Suppressor macrophage (primary cell): ENCODE measurements around the gene SLC12A9.

Experiments used
- DNase-seq, 4 experiments: peaks; one replicate each; pipeline ENCODE4 v3.0.0-alpha.2; 2020 to 2022

The SLC12A9 gene

DNA sequence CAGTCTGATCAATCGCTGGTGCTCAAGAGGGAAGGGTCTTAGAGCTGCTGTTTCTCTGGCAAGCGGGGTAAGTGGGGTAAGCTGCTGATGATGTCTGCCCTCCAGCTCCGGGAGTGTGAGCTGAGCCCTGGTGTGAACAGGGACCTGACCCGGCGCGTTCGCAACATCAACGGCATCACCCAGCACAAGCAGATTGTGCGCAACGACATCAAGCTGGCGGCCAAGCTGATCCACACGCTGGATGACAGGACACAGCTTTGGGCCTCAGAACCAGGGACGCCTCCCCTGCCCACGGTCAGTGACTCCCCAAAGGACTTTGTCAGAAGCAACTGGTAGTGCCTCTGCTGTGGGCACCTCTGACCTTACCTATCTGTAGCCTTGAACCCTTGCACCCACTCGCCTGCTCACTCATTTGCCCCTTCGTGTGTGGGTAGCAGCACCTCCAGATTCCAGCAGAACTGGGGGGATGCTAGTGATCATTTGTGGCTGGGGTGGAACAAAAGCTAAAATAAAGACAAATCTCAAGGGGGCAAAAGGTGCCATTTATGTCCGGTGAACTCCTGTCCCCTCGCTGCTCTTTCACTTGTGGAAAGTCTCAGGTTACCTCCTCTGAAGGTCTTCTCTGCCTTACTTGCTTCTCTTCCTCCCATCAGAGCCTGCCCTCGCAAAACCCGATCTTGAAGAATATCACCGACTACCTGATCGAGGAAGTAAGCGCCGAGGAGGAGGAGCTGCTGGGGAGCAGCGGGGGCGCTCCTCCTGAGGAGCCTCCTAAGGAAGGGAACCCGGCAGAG lies 33.8 kb downstream of the SLC12A9 start:
- no peak for DNase-seq

DNA sequence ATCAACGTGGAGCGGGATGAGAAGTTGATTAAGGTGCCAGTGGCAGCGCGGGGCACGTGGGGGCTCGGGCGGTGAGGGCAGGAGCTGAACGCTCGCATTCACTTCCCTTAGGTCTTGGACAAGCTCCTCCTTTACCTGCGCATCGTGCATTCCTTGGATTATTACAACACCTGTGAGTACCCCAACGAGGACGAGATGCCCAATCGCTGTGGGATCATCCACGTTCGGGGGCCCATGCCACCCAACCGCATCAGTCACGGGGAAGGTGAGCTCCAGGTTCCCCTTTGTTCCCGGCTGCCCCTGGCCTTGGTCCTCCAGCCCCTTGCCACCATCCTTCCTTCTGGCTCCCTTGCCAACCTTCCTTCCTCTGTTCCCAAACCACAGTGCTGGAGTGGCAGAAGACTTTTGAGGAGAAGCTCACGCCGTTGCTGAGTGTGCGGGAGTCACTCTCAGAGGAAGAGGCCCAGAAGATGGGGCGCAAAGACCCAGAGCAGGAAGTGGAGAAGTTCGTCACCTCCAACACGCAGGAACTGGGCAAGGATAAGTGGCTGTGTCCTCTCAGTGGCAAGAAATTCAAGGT lies 34.5 kb downstream of the SLC12A9 start:
- DNase-seq = peak in 2 of 4 experiments; percentile 35 to 42

DNA sequence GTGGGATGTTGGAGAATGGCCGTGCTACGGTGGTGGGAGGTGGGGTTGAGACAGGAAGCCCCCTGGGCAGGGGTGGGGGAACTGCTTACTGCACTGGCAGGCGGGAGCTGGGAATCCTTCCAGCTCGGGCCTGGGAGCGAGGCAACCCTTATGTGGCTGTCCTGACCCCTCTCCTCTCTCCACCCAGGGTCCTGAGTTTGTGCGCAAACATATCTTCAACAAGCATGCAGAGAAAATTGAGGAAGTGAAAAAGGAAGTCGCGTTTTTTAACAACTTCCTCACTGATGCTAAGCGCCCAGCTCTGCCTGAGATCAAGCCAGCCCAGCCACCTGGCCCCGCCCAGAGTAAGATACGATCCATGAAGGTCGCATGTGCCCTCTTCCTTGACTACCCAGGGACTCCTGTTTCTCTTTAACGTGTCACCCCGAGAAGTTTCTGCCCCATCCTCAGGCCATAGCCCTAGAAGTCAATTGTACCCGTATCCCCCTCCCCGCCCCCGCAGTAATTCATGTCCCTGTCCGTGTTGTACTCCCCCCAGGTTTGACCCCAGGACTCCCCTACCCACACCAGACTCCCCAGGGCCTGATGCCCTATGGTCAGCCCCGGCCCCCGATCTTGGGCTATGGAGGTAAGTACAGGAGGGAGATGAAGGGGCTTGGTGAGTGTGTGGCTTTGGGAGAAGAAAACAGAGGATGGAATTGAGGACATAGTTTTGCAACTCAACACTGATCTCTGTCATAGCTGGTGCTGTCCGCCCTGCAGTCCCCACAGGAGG lies 35.2 kb downstream of the SLC12A9 start:
- peak; percentile 69 to 87 (median 84) for DNase-seq

GRCh38 chr7:100888291-100888987 lies 35.9 kb downstream of the SLC12A9 start:
- DNase-seq = no peak

- no peak for DNase-seq
Measured at GRCh38 chr7:100888988-100889750, 36.7 kb downstream of the SLC12A9 start, which contains the start of gene UFSP1. Gene UFSP1, minus strand, starts transcription at chr7:100889715. Its CDS starts 444 bp downstream, at chr7:100889271.

DNA sequence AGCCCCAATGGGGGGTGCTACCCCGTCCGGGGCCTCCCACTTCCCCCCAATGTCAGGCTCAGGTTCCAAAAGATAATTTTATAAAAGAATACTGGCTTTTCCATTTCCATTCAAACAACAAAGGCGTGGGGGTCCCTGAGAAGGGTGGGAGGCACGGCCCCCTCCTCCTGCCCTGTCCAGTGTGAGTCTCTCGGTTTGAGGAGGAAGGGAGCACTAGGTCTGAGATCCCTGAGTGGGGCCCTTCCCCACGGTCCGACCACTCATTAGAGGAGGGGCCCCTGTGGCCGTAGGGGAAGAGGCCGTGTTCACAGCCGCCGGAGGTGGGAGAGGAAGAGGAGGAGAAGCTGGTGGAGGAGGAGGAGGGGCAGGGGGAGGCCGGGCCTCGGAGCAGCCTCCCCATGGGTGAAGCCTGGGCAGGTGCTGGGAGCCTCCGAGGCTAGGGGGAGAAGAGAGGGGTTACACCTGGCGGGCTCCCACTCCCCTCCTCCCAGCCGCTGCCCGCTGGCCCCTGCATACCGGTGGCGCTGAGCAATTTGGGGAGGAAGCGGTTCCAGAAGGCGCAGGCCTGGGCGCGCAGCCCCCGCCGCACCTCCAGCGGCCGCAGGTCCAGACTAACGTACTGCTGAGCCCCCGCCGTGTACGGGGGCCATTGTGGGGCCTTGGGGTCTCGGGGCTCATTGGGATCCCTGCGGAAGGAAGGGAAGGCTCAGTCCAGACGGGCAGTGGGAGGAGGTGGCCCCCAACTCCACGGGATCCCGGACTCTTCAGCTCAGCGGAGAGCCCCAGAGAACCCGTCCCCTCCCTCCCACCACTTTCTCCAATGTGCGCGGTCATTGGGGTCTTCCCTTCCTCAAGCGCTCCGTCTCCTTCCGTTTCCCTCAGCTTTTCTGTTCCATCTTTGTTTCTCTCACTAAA lies 38.4 kb downstream of the SLC12A9 start:
- no peak for DNase-seq

DNA sequence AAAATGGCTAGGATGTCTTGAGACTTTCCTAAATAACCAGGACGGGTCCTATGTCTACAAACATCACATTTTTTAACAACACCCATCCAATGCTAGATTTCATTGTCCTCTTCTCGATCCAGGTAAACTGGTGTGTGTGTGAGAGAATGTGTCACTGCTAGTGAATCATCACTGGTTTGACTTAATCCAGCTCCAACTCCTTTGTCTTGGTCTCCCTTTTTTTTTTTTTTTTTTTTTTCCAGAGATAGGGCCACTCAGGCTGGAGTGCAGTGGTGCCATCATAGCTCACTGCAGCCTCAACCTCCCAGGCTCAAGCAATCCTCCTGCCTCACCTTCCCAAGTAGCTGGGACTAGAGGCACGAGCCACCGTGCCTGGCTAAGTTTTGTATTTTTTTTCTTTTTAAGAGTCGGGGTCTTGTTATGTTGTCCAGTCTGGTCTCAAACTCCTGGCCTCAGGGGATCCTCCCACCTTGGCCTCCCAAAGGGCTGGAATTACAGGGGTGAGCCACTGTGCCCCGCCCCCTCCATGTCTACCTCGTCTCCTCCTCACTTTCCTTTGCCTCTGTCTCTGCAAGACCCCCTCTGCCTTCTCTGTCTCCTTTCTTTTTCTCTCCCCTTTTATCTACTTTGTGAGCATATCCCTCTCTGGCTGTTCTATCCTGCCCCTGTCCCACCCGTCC lies 39.2 kb downstream of the SLC12A9 start:
- no peak for DNase-seq

DNA sequence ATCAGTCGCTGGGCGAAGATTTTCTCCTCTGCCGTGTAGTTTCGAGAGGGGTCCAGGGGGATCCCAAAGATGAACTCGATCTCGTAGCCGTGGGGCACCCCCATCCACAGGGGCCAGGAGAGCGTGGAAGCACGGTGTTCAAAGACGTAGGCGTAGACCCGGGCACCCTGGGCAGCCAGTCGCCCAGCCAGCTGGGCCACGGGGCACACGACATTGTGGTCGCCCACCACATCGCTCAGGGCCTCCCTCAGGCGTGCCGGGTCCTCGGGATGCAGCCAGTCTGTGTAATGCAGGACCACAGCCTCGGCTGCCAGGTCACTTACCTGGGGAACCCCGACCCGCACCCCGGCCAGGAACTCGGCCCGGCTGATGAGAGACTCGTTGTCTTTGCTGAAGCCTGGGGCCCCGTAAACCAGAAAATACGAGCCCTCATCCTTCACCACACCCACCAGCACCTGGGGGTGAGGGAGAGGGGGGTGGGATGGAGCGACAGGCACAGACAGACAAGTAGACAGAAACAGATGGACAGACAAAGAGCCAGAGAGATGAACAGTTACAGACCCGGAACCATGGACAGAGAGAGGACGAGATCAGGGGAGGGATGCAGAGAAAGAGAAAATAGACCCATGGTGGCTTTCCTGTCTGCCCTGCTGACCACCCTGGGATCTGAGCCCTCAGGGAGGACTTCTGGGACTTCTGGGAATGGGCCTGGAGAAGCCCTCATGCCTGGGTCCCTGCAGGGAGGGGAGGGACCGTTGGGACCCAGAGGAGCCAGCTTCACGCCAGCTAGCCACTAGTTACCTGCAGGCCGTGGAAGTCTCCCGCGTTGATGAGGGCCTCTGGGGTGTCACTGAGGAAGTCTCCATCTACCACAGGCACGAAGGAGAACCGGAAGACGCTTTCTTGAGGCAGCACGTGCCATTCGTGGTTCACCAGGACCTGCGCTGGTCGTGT lies 40.1 kb downstream of the SLC12A9 start:
- no peak for DNase-seq

- DNase-seq = no peak
Measured at GRCh38 chr7:100893318-100893895, 40.9 kb downstream of the SLC12A9 start.

- no peak for DNase-seq
Measured at GRCh38 chr7:100893910-100894721, 41.6 kb downstream of the SLC12A9 start.

GRCh38 chr7:100894860-100895700 lies 42.6 kb downstream of the SLC12A9 start:
- DNase-seq = peak; percentile 35 to 64 (median 54)

DNA sequence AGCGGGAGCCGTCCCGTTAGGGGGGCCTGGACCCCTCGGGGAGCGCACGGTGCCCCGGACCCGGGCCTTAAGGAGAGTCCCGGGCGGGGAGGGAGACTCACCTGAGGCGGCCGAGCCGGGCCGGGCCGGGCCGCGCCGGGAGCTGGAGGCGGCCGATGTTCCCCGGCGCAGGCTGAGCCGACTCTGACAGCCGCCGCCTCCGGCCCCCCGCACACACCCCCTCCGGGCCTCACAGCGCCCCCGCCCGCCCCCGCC lies 43.1 kb downstream of the SLC12A9 start, which contains the start of gene ACHE:
ACHE (minus strand) TSS at position 188 of the 255 bp plus-strand sequence. CDS start 1,656 bp downstream, outside the sequence.
- no peak for DNase-seq

GRCh38 chr7:100895956-100896731 lies 43.6 kb downstream of the SLC12A9 start:
- DNase-seq = peak in 3 of 4 experiments; percentile 29 to 48 (median 40)

DNA sequence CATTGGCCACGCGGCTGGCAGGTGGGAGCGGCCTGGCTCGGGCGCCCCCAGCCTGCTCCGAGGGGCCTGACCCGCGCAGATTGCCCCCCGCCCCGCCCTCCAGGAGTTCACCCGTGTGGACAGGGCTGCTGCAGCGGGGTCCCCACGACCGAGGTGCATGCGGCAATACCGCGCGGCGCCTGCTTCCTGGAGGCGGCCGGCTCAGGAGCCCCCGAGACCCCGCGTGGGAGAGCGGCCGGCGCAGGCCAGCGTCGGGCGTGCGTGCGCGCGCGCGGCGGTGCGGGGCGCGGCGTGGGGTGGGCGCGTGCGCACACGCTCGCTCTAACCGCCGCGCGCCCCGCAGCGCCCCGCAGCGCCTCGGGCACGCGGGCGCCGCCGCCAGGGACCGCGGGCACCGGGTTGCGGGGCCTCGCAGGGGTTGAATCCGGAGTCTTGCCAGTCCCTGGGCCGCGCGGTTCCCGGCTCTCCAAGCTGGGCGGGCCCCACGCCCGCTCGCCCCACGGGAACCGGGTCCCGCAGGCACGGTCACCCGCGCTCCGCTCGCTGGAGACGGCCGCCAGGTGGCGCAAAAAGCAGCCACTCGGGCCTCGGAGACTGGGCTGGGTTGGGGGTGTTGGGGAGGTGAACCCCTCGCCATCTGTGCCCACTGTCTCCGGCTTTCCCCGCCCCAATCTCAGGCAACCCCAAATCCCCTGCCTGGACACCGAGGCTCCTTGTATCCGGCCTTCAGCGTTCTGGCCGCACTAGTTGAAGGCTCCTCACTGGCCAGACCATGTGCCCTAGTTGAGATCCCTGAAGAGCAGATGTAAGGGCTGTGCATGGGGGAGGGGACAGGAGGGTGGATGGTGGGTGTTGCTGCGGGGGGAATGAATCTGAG lies 44.5 kb downstream of the SLC12A9 start:
- DNase-seq = peak in 3 of 4 experiments; percentile 33 to 77 (median 69)
